Fibroblast of pulmonary artery (primary cell): ENCODE results near the gene RIMBP2.

Source experiments
- DNase-seq: peaks from one replicate; pipeline ENCODE4 v3.0.0-alpha.2; 2010; ENCODE audit warnings: low read depth
- H3K4me3 ChIP-seq: replicated peaks from 2 replicates; pipeline ENCODE4 v1.5.1; 2011; ENCODE audit warnings: low read depth, mild to moderate bottlenecking, control low read depth, low read length, moderate library complexity
- TF ChIP-seq, protein P1 (sequence below): IDR thresholded peaks from 2 replicates; pipeline ENCODE4 v1.5.1; 2011; ENCODE audit warnings: mild to moderate bottlenecking, control low read depth, low read length, inconsistent platforms; ENCODE audit errors: missing control alignments

RIMBP2 gene

DNA sequence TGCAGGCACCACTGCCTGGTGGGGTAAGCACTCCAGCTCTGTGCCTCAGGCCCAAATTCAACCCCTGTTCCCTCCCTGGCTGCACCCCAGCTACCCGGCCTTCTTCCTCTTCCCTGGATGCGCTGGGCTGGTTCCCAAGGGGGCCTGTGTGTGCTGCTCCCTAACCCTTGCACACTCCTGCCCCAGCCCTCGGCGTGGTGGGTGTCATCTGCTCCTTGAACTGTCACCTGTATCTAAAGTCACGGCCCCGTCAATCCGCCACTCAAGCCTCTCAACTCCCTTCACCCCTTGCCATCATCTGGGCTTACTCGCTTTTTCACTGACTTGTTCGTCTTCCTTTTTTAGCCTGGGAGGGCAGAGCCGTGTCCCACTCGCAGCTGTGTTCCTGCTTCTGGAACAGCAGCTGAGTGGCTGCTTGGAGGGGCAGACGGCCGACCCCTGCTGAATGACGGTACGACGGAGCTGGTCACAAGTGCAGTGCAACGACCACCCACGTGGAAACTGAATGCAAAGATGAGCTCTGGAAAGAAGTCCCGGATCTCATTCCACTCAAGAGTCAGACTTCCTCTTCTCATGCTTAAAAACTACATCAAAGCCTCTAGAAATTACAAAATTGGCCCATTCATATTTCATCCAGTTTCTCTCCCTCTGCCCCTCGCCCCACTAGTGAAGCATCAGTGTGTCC, 239.5 kb downstream of the RIMBP2 start:
- DNase-seq = no peak
- no peak overlapping the region for H3K4me3 ChIP-seq
- TF ChIP-seq, protein P1, sequence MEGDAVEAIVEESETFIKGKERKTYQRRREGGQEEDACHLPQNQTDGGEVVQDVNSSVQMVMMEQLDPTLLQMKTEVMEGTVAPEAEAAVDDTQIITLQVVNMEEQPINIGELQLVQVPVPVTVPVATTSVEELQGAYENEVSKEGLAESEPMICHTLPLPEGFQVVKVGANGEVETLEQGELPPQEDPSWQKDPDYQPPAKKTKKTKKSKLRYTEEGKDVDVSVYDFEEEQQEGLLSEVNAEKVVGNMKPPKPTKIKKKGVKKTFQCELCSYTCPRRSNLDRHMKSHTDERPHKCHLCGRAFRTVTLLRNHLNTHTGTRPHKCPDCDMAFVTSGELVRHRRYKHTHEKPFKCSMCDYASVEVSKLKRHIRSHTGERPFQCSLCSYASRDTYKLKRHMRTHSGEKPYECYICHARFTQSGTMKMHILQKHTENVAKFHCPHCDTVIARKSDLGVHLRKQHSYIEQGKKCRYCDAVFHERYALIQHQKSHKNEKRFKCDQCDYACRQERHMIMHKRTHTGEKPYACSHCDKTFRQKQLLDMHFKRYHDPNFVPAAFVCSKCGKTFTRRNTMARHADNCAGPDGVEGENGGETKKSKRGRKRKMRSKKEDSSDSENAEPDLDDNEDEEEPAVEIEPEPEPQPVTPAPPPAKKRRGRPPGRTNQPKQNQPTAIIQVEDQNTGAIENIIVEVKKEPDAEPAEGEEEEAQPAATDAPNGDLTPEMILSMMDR = no peak

DNA sequence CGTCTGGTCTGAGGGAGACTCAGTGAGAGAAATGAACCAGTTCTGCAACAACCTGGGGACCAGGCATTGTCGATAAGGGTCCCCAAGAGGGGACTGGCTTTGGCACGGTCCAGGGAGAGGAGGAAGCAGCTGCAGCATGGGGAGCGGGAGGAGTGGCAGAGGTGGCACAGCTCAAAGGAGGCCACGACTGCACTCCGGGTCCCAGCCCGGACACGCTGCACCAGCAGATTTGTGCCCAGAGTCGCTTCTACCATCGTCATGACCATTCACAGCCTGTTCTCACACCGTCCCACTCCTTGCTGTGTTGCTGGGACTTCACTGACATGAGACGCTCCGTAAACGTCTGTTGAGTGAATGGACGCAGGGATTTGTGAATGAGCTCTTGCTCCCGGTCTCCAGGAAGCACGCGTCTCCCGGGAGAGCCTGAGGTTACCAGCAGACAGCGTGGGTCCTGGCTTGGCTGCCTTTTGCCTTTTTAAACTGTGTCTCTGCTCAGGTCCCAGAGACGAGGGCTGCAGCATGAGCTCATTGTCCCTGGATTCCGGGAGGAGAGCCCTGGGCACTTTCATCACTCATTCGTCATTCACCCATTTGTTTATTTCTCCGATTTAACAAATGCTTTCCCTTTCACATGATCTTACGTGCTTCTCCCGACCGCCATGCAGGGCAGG, 241.4 kb downstream of the RIMBP2 start:
- H3K4me3 ChIP-seq = no peak overlapping the region
- TF ChIP-seq, protein P1 = no peak
- no peak for DNase-seq

DNA sequence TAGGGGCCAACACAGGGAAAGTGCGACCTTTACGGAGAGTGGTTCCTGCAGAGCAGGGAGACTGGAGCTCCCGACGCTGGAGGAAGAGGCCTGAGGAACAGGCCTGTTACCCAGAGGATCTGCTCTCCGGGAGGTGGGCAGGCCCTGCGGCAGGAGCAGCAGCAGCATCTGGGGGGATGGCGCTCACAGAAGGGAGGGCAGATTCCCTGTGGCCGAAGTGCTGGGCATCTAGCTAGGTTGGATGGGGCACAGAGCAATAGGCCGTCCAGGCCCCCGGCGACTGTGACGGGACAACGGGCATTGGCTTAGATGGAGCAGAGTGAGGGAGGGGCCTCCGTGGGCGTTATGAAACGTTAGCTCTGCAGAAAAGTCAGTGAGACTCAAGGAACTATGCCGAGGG, 242.8 kb downstream of the RIMBP2 start:
- DNase-seq = no peak
- H3K4me3 ChIP-seq = no peak overlapping the region
- TF ChIP-seq, protein P1 = no peak

DNA sequence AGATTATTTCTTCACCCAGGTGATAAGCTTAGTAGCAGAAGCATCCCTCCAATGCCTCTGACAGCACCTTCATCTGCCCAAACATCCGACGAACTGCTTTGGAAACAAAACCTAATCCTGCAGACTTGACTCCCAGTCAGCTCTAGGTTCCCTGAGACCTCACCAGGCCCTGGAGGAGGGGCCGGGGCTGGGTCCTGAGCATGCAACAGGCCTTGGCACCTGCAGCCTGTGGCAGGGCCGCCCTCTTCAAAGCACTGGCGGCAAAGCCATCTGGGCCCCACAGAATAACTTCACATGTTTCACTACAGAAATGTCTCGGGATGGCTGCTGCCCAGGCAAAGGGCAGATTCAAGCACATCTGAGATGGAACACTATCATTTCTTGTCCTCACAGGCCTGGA, 245.1 kb downstream of the RIMBP2 start:
- H3K4me3 ChIP-seq = no peak overlapping the region
- DNase-seq = no peak

DNA sequence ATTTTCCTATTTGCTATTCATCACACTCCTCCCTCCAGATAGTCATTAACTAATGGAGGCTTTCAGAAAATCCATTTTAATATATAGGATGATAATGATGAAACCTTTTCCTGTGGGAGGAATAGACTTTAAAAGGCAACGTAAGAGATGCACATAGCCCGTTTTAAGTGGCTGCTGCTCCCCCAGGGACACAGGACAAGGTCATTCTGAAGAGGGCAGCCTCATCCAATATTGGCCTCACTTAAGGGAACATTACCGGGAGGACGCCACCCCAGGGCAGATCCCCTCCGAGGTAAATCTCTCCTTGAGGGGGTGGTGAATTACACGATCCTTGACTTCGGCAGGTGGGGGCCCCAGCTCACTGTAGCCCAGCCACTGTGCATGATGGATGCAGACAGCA, 246.5 kb downstream of the RIMBP2 start:
- no peak for DNase-seq
- TF ChIP-seq, protein P1 = no peak
- H3K4me3 ChIP-seq = no peak overlapping the region

More for the DNA sequence above, 245.1 kb downstream of the RIMBP2 start:
- TF ChIP-seq, protein P1 = no peak

DNA sequence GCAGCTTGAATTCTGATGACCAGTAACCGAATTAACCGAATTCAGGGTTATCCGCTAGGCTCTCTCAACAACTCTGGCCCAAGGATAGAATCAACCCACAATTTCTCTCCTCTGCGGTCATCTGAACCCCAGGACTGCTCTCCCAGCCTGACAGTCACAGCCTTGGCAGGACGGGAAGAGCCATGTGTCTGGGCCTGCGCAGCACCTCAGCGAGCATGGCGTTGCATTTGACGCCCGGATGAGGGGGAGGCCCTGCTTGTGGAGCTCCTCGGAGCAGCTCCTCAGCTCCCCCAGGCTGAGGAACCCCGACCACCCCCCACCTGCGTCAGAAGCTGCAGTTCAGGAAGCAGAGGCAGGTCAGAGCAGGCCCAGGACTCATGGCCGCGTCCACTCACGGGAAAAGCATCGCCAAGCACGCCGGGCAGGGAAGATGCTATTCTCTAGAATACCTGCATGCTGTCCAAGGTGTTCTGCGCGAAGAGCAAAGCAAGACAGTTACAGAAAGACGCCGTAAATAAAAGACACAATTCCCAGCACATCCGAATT, 247.3 kb downstream of the RIMBP2 start:
- TF ChIP-seq, protein P1 = no peak

More for the DNA sequence above, 247.3 kb downstream of the RIMBP2 start:
- H3K4me3 ChIP-seq = no peak overlapping the region
- DNase-seq = no peak
